ENCODE measurements around the gene CTU1. TPM values are rescaled to one million over a fixed set of nuclear protein-coding genes. Genes with fewer than 3 reads are reported as not detected.

CTU1 gene
- total RNA-seq, 1 donor = 5.2 TPM

GRCh38 chr19:51120160-51120559, 12.0 kb upstream of the CTU1 start:
- H3K4me3 ChIP-seq (ENCODE audit: low read depth, low read length) = no peak overlapping the region
- no peak for DNase-seq (ENCODE audit: low read depth)
- TF ChIP-seq, protein P1, sequence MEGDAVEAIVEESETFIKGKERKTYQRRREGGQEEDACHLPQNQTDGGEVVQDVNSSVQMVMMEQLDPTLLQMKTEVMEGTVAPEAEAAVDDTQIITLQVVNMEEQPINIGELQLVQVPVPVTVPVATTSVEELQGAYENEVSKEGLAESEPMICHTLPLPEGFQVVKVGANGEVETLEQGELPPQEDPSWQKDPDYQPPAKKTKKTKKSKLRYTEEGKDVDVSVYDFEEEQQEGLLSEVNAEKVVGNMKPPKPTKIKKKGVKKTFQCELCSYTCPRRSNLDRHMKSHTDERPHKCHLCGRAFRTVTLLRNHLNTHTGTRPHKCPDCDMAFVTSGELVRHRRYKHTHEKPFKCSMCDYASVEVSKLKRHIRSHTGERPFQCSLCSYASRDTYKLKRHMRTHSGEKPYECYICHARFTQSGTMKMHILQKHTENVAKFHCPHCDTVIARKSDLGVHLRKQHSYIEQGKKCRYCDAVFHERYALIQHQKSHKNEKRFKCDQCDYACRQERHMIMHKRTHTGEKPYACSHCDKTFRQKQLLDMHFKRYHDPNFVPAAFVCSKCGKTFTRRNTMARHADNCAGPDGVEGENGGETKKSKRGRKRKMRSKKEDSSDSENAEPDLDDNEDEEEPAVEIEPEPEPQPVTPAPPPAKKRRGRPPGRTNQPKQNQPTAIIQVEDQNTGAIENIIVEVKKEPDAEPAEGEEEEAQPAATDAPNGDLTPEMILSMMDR (IDR thresholded peaks at IDR 0.05; ENCODE audit: insufficient read depth, low read depth, low read length) = no peak

DNA sequence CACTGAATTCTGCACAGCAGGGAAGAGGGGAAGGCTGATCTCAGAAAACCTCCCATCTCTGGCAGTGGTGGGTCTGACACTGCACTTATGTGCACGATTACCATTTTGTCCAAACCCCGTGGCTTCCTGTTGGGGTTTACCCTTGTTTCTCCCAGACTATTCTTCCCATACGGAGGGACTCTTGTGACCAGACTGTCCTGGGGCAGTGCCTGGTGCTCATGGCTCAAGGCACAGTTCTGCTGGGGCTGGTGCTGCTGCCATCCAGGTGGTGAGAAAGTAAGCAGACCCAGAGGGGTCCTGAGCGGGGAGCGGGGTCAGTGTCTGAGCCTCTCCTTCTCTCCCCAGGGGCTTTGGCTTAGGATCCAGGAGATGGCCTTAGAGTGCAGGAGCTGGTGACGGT, 11.4 kb upstream of the CTU1 start:
- no peak overlapping the region for H3K4me3 ChIP-seq (ENCODE audit: low read depth, low read length)
- DNase-seq (ENCODE audit: low read depth) = no peak
- TF ChIP-seq, protein P1 (IDR thresholded peaks at IDR 0.05; ENCODE audit: insufficient read depth, low read depth, low read length) = no peak

DNA sequence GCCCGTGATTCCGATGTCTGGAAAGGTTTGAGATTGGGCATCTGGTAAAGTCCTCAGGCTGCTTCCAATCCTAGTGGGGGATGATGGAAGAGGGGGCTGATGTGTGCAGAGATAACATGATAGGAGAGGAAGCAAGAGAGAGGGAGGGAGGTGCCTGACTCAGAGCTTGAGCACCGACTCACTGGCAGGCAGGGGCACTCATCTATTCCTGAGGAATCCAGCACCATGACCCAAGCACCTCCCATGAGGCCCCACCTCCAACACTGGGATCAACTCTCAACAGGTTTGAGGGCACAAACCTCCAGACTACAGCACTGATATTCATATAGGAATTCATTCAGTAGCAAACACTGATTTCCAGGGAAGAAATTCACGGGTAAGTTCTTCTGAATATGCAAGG, 10.9 kb upstream of the CTU1 start:
- TF ChIP-seq, protein P1 (IDR thresholded peaks at IDR 0.05; ENCODE audit: insufficient read depth, low read depth, low read length) = no peak
- H3K4me3 ChIP-seq (ENCODE audit: low read depth, low read length) = no peak overlapping the region
- DNase-seq (ENCODE audit: low read depth) = no peak

DNA sequence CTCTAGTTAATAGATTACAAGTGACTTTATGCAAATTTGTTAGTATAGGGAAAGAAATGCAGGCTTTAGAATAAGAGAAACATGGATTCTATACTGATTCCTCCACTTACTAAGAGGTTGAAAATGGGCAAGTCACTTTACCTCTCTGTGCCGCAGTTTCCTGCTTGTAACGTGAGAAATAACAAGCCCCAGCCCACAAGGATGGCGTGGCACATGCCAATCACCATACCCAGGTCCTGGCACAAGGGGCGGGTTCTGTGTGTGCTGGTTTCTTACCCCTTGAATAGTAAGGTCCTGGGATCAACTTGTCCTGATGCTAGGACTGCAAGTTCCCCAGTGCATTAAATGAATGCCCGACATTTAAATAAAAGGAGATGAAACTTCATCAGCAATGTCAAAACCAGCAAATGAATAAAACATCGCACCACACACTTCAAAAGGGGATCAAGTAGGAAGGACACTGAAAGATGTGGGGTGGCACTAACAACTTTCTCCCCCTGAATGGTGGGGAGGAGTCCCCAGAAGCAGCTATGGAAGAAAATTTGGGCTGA, 8.6 kb upstream of the CTU1 start:
- no peak for DNase-seq (ENCODE audit: low read depth)
- TF ChIP-seq, protein P1 (IDR thresholded peaks at IDR 0.05; ENCODE audit: insufficient read depth, low read depth, low read length) = no peak
- no peak overlapping the region for H3K4me3 ChIP-seq (ENCODE audit: low read depth, low read length)

DNA sequence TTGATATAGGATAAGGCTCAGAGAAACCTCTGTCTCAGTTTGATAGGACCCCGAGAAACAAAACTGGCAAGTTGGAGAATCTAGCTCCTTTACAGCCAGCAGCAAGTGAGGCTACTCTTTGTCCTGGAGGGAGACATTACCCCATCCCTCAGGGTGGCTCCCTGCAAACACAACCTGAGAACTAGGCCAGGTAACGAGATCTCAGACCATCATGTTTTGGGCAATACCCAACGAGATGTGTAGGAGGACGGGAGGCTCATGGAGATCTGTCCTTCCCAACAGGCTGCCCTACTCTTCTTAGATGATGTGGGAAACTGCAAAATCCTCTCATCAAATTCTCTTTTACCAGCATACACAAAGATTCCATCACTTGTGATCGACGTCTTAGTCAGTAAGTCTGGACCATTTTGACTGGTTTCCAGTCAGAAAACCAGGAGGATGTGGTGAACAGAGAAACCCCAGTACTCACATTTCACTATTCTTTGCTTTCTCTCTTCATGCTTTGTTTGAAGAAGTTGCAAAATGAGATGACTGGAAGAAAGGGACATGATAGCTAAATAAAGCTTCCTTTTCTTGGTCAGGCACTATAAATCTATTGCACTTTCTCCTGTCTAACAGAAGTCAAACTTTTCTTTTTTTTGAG, 6.0 kb upstream of the CTU1 start:
- no peak overlapping the region for H3K4me3 ChIP-seq (ENCODE audit: low read depth, low read length)
- DNase-seq (ENCODE audit: low read depth) = no peak
- TF ChIP-seq, protein P1 (IDR thresholded peaks at IDR 0.05; ENCODE audit: insufficient read depth, low read depth, low read length) = no peak

- TF ChIP-seq, protein P1 (IDR thresholded peaks at IDR 0.05; ENCODE audit: insufficient read depth, low read depth, low read length) = peak; percentile 14
- H3K4me3 ChIP-seq (ENCODE audit: low read depth, low read length) = no peak overlapping the region
- DNase-seq (ENCODE audit: low read depth) = no peak
Measured at GRCh38 chr19:51111606-51112005, 3.4 kb upstream of the CTU1 start.

GRCh38 chr19:51110666-51110971, 2.4 kb upstream of the CTU1 start:
- TF ChIP-seq, protein P1 (IDR thresholded peaks at IDR 0.05; ENCODE audit: insufficient read depth, low read depth, low read length) = no peak
- DNase-seq (ENCODE audit: low read depth) = no peak
- no peak overlapping the region for H3K4me3 ChIP-seq (ENCODE audit: low read depth, low read length)

Data from fibroblast of villous mesenchyme (primary cell).